GM19455 (cell line): Measurements from ENCODE around the gene TERB1.

Experiments
- ATAC-seq: cut with Tn5 transposase; IDR thresholded peaks from one replicate; pipeline ENCODE4 v1.9.1; 2021; ENCODE audit not compliant: unreplicated experiment

Gene TERB1

GRCh38 chr16:66746682-66747081, 54.7 kb downstream of the TERB1 start:
- no peak for ATAC-seq

DNA sequence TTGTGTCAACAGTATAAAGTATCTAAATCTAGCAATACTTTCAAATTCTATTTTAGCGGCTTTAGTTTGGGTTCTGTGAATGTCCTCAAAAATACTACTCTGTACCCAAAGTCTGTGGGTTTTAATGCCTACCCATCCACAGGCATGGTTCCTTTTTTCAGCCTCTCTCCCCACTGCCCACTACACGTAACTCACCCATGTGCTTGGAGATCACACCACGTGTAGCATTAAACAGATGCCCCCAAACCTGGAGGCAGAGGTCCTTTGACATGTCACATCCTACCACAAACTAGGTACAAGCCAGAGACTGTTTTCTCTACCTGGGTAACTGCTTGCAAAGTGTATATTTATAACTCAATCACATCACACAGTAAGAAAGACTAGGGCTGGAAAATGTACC, 55.3 kb downstream of the TERB1 start:
- no peak for ATAC-seq

- ATAC-seq: no peak
Observed at GRCh38 chr16:66741950-66742808, 59.2 kb downstream of the TERB1 start.

DNA sequence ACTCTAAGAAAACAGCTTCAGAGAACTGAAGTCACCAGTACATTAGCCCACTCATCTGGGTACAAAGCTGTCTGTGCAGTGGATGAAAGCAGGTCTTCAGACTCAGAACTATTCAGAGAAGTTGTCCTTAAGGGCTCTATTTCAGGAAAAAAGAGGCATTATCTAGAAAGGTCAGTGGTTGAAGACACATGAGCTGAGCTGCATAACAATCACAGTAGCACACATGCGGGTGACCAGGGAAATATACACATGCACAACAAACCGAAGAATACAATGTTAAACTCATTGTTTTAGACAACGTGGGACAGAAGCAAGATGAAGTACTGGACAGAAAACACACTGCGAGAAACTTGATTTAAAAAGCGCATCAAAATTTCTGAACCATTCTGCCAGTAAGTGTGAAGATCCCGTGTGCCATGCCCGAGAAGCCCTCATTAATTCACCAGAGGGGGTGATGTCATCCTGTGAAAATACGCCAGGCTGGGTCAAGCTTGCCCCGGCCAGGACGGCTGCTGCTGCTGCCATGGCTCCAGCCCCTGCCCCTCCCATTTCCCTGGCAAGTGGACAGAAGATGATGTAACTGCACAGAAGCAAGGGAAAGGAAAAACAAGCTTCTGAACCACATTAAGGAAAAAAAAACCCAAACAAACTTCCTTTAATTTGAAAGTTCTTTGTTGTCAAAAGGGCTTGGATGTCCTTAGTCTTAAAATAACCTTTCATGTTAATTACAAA, 60.0 kb downstream of the TERB1 start:
- ATAC-seq: no peak

- no peak for ATAC-seq
Observed at GRCh38 chr16:66740533-66740932, 60.9 kb downstream of the TERB1 start.

DNA sequence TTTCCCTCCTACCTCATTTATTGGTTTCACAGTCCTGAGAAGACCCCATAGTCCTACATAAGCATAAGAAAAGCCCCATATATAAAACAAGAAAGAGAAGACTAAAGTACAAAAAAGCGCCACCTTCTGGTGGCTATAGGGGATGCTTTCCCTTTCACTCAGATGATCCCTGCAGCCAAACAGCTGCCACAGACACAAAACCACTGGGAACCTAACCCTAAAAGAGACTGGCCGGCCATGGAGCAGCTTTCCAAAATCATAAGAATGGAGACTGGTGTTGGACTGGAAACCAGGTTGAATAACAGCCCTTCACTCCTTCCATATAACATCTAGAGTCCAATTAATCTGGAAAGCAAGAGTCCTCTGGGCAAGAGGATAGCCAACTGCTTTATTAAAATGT, 61.4 kb downstream of the TERB1 start:
- no peak for ATAC-seq

- no peak for ATAC-seq
Observed at GRCh38 chr16:66735891-66736290, 65.5 kb downstream of the TERB1 start.

- ATAC-seq: no peak
Observed at GRCh38 chr16:66731101-66731500, 70.3 kb downstream of the TERB1 start.

DNA sequence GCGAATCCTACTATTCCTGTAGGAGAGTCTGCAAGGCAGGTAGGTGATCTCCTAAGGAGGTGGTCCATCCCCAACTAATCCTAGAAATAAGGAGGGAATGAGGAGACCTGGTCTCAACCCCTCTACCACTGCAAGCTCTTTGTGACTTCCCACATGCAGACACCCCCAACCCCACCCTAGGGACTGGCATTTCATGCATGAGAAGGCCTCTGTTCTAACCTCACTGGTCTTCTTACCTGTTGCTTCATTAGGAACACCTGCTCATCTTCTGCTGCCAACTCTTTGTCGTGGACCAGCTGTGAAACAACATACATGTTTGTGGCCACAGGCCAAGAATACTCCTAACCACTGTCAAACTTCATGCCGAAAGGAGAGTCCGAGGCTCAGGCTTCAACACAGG, 72.6 kb downstream of the TERB1 start:
- no peak for ATAC-seq

GRCh38 chr16:66728117-66728787, 73.1 kb downstream of the TERB1 start:
- ATAC-seq: no peak

- no peak for ATAC-seq
Observed at GRCh38 chr16:66720766-66721165, 80.6 kb downstream of the TERB1 start.

DNA sequence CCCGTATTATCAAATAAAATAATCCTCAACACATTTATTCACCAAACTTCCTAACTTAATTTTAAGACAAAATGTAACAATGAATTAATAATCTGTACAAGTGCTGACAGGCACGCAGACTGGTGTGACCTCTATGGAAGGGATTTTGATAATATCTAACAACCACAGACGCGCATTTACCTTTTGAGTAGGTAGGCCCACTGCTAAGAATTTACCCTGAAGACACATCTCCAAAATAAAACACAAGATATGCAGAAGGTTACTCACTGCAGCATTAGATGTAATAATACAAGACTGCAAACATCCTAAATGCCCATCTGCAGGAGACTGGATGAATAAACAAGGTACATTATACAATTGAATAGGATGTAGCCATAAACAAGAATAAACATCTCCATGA, 82.1 kb downstream of the TERB1 start:
- no peak for ATAC-seq

DNA sequence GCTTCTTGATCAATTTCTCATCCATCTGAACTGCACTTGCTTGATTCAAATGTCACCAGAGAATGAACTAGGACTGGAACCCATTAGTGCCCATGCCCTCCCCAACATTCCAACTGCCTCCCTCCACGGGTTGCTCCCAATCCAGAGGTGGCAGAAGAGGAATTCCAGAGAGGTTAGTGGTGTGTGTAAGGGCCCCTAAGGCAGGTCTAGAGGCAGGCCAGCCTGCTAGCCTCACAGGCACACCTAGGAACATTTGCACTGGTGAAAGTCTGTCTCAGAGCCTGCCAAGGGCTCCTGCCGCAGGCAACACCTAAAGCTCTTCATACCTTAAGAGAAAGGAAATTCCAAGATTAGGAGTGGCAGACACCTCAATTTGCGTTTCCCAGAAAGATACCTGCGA, 83.6 kb downstream of the TERB1 start:
- no peak for ATAC-seq

DNA sequence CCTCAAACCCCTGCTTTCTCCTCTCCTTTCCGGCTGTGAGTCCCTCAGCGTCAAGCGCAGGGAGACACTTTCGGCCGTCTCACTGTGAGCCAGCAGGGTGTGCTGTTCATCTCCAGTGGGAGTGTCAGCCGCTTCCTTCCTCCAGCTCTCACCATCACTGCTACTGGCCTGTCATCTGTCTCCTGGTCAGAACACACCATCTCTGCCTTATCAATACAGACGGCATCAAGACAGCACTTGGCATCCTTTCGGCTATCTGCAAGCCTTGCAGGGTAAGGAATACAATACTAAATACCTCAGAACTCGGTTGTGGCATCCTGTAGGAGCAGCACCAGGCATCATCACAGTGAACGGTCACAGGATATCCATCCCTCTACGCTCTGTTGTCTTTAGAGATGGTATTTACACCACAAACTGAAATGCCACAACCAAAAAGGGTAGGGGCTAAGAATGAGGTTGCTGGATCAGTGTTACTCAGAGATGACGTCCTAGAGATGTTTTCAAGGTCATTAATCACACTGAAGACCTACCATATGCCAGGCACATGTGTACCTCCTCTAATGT, 84.2 kb downstream of the TERB1 start:
- ATAC-seq: no peak

- no peak for ATAC-seq
Observed at GRCh38 chr16:66714654-66715307, 86.6 kb downstream of the TERB1 start.

DNA sequence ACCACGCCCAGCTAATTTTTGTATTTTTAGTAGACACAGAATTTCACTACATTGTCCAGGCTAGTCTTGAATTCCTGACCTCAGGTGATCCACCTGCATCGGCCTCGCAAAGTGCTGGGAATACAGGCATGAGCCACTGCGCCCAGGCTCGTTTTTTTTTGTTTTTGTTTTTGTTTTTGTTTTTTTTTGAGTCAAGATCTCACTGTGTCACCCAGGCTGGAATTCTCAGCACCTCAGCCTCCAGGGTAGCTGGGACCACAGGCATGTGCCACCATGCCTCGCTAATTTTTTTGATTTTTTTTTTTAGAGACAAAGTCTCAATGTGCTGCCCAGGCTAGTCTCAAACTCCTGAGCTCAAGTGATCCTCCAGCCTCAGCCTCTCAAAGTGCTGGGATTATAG, 87.3 kb downstream of the TERB1 start:
- ATAC-seq: no peak

GRCh38 chr16:66713076-66713475, 88.3 kb downstream of the TERB1 start:
- ATAC-seq: no peak

DNA sequence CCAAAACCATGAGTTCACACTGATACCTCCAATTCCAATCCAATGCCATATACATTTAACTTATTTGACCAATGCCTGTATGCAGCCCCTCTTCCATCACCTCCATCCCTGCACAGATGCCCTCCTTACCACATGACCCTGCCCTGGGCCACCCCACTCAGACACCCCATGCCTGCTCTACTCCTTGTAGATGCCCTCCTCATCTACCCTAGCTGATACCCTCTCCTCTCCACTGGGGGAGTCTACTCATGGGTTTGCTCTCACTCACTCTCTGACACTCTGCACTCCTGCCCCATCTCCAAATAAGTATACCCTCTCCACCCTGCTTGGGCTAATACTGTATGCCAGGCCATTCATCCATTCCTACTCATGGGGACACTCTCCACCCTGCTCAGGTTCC, 88.9 kb downstream of the TERB1 start:
- no peak for ATAC-seq

GRCh38 chr16:66711581-66711980, 89.8 kb downstream of the TERB1 start:
- ATAC-seq: no peak

DNA sequence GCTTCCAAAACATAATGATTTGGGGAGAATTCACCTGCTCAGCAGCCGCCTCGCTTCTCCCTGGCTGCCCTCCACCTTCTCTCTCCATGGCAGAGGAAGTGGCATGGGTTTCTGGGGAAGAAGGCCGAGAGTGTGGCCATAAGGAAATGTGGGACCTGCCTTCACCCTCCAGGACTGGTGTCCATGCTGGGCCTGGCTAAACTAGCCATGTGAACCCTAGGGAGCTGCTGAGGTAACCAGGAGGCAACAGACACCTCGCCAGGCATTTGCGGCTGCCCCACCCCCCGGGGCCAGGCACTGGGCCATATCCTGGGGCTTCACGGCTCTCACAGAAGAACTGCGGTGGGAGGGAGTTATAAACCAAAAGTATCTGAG, 94.9 kb downstream of the TERB1 start:
- ATAC-seq: no peak
